Neural cell (in vitro differentiated cells): ENCODE measurements around the gene RPS6KA5. TPM values are rescaled to one million over a fixed set of nuclear protein-coding genes. Genes with fewer than 3 reads are reported as not detected.

ENCODE experiments used
- H2AFZ ChIP-seq: fragments of 200-600, 300-800 bp; sonication (generic), shearing (Covaris generic); 2 replicates; pipeline ENCODE4 v1.6.0; 2014; ENCODE audit warnings: low read depth, mild to moderate bottlenecking, antibody characterized with exemption, low read length, moderate library complexity
- H3F3A ChIP-seq: fragments of 200-600 bp; shearing (Covaris generic); 2 replicates; pipeline ENCODE4 v1.6.1; 2016; ENCODE audit warnings: mild to moderate bottlenecking, moderate library complexity, mixed read lengths, antibody characterized with exemption, low read length; ENCODE audit not compliant: insufficient read depth, poor library complexity, severe bottlenecking
- H3K27ac ChIP-seq: fragments of 200-600, 300-800 bp; sonication (generic), shearing (Covaris generic); 2 replicates; pipeline ENCODE4 v1.5.1; 2014; ENCODE audit warnings: mild to moderate bottlenecking, low read length, moderate library complexity
- H3K27me3 ChIP-seq: fragments of 300-800, 200-600 bp; sonication (generic), shearing (Covaris generic); 2 replicates; pipeline ENCODE4 v1.6.0; 2014; ENCODE audit warnings: mild to moderate bottlenecking, low read depth, low read length, moderate library complexity; ENCODE audit not compliant: insufficient read depth
- H3K36me3 ChIP-seq: fragments of 300-800, 200-600 bp; sonication (generic), shearing (Covaris generic); 2 replicates; pipeline ENCODE4 v1.5.1; 2014; ENCODE audit warnings: mild to moderate bottlenecking, antibody characterized with exemption, low read length, moderate library complexity; ENCODE audit not compliant: insufficient read depth
- H3K4me2 ChIP-seq: fragments of 300-800, 200-600 bp; sonication (generic), shearing (Covaris generic); 2 replicates; pipeline ENCODE4 v1.6.0; 2014; ENCODE audit warnings: mild to moderate bottlenecking, low read length
- H3K4me3 ChIP-seq: fragments of 300-800, 200-600 bp; sonication (generic), shearing (Covaris generic); 2 replicates; pipeline ENCODE4 v1.5.1; 2014; ENCODE audit warnings: mild to moderate bottlenecking, low read length, moderate library complexity
- H3K79me2 ChIP-seq: fragments of 200-600 bp; shearing (Covaris generic); replicated peaks from 2 replicates; pipeline ENCODE4 v1.6.0; 2014; ENCODE audit warnings: mild to moderate bottlenecking, low read length, moderate library complexity; ENCODE audit not compliant: insufficient read depth
- H3K9ac ChIP-seq: fragments of 300-800, 200-600 bp; sonication (generic), shearing (Covaris generic); 2 replicates; pipeline ENCODE4 v1.6.1; 2016; ENCODE audit warnings: mild to moderate bottlenecking, low read length, mixed read lengths
- H3K9me2 ChIP-seq: fragments of 200-600 bp; shearing (Covaris generic); 2 replicates; pipeline ENCODE4 v1.6.1; 2016; ENCODE audit warnings: mild to moderate bottlenecking, low read length, mixed read lengths; ENCODE audit not compliant: insufficient read depth
- H3K9me3 ChIP-seq: fragments of 200-600, 300-800 bp; sonication (generic), shearing (Covaris generic); 2 replicates; pipeline ENCODE4 v1.6.1; 2016; ENCODE audit warnings: mild to moderate bottlenecking, mixed run types, low read length, moderate library complexity, mixed read lengths
- H4K20me1 ChIP-seq: fragments of 200-600 bp; shearing (Covaris generic); 2 replicates; pipeline ENCODE4 v1.6.1; 2016; ENCODE audit warnings: mild to moderate bottlenecking, mixed run types; ENCODE audit not compliant: insufficient read depth
- EP300 ChIP-seq: fragments of 450-650 bp; conservative IDR thresholded peaks from 2 replicates; pipeline ENCODE4 v1.6.1; 2014; ENCODE audit warnings: antibody characterized with exemption, mild to moderate bottlenecking, moderate library complexity; ENCODE audit not compliant: poor library complexity, severe bottlenecking
- EZH2 ChIP-seq: fragments of 200-600, 300-800 bp; shearing (Covaris generic), sonication (generic); IDR thresholded peaks from 2 replicates; pipeline ENCODE4 v1.6.1; 2014; ENCODE audit warnings: antibody characterized with exemption, low read length, borderline replicate concordance, mild to moderate bottlenecking; ENCODE audit not compliant: insufficient read depth, poor library complexity, severe bottlenecking
- MXI1 ChIP-seq: fragments of 450-650 bp; conservative IDR thresholded peaks from 2 replicates; pipeline ENCODE4 v1.6.1; 2014; ENCODE audit warnings: antibody characterized with exemption, mild to moderate bottlenecking; ENCODE audit not compliant: poor library complexity, severe bottlenecking
- POLR2AphosphoS5 ChIP-seq: IDR thresholded peaks from 2 replicates; pipeline ENCODE4 v1.6.1; 2012
- RAD21 ChIP-seq: fragments of 450-650 bp; conservative IDR thresholded peaks from 2 replicates; pipeline ENCODE4 v1.6.1; 2014; ENCODE audit warnings: antibody characterized with exemption, mild to moderate bottlenecking, moderate library complexity
- SMC3 ChIP-seq: fragments of 450-650 bp; conservative IDR thresholded peaks from 2 replicates; pipeline ENCODE4 v1.6.1; 2014; ENCODE audit warnings: antibody characterized with exemption, mild to moderate bottlenecking, moderate library complexity; ENCODE audit not compliant: poor library complexity
- TAF1 ChIP-seq: IDR thresholded peaks from 2 replicates; pipeline ENCODE4 v1.6.1; 2012; ENCODE audit warnings: low read depth
- polyA plus RNA-seq: library from polyadenylated mRNA; depleted of rRNA; stranded (reverse); fragments of >200 nt; gene quantifications from 2 replicates; pipeline ENCODE4 v1.2.3, GENCODE V29; 2014
- TF ChIP-seq, protein P1 (sequence below): fragments of 450-650 bp; IDR thresholded peaks from 2 replicates; pipeline ENCODE4 v1.5.1; 2014; ENCODE audit warnings: antibody characterized with exemption, mild to moderate bottlenecking, moderate library complexity; ENCODE audit not compliant: poor library complexity, severe bottlenecking
- TF ChIP-seq, protein P2 (sequence below): IDR thresholded peaks from 2 replicates; pipeline ENCODE4 v1.6.1; 2012; ENCODE audit warnings: borderline replicate concordance

RPS6KA5 gene
- polyA plus RNA-seq, 1 donor from 2014 or later = 6.3 TPM

DNA sequence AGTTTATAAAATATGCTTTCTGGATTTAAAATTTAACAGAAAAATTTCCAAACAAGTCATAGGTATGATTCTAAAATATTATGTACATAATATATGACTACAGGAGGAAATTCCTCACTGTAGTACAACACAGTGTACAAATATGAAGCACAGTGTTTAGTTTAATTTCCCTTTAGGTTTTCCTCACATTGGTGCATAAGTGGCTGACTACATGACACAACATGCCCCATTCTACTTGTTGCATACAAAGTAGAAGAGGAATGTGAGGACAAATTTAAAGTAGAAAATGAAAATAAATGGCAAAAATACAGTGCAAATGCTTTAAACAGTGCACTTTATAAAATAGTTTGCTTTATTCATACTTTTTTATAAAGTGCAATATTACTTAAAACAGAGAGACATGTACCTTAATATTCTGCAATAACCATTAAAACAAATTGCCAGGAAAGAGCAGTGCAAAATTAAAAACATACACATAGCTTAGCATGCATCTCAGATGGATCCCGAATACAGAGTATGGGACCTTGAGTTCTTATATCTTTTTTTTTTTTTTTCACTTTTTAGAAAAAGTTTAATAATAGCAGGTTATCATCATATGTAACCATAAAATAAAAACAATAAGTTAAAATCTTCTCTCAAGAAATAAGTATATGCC lies 189.4 kb downstream of the RPS6KA5 start:
- H3K9me3 ChIP-seq = no peaks in the 10 kb centered on the region
- TF ChIP-seq TAF1 (no peak), SMC3 (no peak), POLR2AphosphoS5 (no peak), MXI1 (no peak), EP300 (no peak), EZH2 (no peak), RAD21 (no peak)
- TF ChIP-seq, protein P1, sequence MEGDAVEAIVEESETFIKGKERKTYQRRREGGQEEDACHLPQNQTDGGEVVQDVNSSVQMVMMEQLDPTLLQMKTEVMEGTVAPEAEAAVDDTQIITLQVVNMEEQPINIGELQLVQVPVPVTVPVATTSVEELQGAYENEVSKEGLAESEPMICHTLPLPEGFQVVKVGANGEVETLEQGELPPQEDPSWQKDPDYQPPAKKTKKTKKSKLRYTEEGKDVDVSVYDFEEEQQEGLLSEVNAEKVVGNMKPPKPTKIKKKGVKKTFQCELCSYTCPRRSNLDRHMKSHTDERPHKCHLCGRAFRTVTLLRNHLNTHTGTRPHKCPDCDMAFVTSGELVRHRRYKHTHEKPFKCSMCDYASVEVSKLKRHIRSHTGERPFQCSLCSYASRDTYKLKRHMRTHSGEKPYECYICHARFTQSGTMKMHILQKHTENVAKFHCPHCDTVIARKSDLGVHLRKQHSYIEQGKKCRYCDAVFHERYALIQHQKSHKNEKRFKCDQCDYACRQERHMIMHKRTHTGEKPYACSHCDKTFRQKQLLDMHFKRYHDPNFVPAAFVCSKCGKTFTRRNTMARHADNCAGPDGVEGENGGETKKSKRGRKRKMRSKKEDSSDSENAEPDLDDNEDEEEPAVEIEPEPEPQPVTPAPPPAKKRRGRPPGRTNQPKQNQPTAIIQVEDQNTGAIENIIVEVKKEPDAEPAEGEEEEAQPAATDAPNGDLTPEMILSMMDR = no peak
- TF ChIP-seq, protein P2, sequence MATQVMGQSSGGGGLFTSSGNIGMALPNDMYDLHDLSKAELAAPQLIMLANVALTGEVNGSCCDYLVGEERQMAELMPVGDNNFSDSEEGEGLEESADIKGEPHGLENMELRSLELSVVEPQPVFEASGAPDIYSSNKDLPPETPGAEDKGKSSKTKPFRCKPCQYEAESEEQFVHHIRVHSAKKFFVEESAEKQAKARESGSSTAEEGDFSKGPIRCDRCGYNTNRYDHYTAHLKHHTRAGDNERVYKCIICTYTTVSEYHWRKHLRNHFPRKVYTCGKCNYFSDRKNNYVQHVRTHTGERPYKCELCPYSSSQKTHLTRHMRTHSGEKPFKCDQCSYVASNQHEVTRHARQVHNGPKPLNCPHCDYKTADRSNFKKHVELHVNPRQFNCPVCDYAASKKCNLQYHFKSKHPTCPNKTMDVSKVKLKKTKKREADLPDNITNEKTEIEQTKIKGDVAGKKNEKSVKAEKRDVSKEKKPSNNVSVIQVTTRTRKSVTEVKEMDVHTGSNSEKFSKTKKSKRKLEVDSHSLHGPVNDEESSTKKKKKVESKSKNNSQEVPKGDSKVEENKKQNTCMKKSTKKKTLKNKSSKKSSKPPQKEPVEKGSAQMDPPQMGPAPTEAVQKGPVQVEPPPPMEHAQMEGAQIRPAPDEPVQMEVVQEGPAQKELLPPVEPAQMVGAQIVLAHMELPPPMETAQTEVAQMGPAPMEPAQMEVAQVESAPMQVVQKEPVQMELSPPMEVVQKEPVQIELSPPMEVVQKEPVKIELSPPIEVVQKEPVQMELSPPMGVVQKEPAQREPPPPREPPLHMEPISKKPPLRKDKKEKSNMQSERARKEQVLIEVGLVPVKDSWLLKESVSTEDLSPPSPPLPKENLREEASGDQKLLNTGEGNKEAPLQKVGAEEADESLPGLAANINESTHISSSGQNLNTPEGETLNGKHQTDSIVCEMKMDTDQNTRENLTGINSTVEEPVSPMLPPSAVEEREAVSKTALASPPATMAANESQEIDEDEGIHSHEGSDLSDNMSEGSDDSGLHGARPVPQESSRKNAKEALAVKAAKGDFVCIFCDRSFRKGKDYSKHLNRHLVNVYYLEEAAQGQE = no peak
- no peaks in the 10 kb centered on the region for H3K9me2 ChIP-seq
- no peaks in the 10 kb centered on the region for H3F3A ChIP-seq
- H3K4me3 ChIP-seq = no peak overlapping the region
- no peak overlapping the region for H3K9ac ChIP-seq
- no peak overlapping the region for H3K4me2 ChIP-seq
- no peaks in the 10 kb centered on the region for H3K79me2 ChIP-seq
- H3K36me3 ChIP-seq = peaks cover 5% of the 10 kb centered on the region
- no peak overlapping the region for H3K27ac ChIP-seq
- no peaks in the 10 kb centered on the region for H4K20me1 ChIP-seq
- H2AFZ ChIP-seq = no peak overlapping the region
- H3K27me3 ChIP-seq = no peaks in the 10 kb centered on the region

DNA sequence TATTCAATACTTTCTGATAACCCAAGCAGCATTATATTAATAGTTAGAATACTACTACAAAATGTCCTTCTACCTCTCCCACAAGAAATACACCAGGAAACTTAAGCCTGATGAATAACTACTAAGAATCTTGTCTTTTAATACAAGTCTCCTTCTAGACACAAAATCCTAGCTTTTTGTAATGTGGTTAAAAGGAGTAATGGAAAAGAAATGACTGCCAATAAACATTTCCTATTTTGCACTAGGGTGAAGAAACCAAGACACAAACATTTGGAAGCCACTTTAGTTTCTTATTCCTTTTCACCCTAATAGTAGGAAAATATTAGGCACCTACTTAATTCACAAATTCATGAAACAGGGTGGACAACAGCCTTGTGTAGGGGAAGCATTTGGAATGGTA lies 192.9 kb downstream of the RPS6KA5 start:
- no peaks in the 10 kb centered on the region for H3K79me2 ChIP-seq

DNA sequence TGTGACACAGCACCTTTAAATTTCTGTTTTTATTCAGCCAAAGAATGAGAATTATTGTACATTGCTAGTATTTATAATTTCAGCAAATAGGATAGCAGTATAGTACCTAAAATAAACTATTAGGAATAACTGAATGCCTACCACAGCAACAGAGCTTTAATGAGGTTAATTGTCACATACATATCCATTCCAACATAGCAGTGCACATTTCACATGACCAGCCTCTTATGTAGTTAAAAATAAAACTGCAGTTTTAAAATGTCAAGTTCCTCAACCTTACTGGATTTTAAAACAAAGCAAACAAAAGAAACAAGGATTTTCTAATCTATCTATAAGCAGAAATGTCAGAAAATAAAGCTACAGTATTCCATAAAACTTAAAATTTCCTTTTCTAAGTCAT lies 193.6 kb downstream of the RPS6KA5 start:
- no peak overlapping the region for H3K4me2 ChIP-seq
- no peak overlapping the region for H2AFZ ChIP-seq
- no peak overlapping the region for H3K4me3 ChIP-seq

More for the DNA sequence above, 192.9 kb downstream of the RPS6KA5 start:
- no peak for TF ChIP-seq TAF1
- no peak overlapping the region for H3K4me3 ChIP-seq
- H3K9ac ChIP-seq = no peak overlapping the region
- H3K27me3 ChIP-seq = no peaks in the 10 kb centered on the region
- no peaks in the 10 kb centered on the region for H3K9me2 ChIP-seq
- H3K9me3 ChIP-seq = no peaks in the 10 kb centered on the region
- H2AFZ ChIP-seq = no peak overlapping the region
- H3K36me3 ChIP-seq = no peaks in the 10 kb centered on the region
- H3F3A ChIP-seq = no peaks in the 10 kb centered on the region
- no peak overlapping the region for H3K4me2 ChIP-seq
- no peak overlapping the region for H3K27ac ChIP-seq
- no peaks in the 10 kb centered on the region for H4K20me1 ChIP-seq

More for the DNA sequence above, 193.6 kb downstream of the RPS6KA5 start:
- no peaks in the 10 kb centered on the region for H3K9me2 ChIP-seq
- no peak overlapping the region for H3K27ac ChIP-seq
- no peaks in the 10 kb centered on the region for H3K27me3 ChIP-seq
- H4K20me1 ChIP-seq = no peaks in the 10 kb centered on the region
- no peaks in the 10 kb centered on the region for H3K9me3 ChIP-seq
- H3K79me2 ChIP-seq = no peaks in the 10 kb centered on the region
- no peaks in the 10 kb centered on the region for H3K36me3 ChIP-seq
- no peak overlapping the region for H3K9ac ChIP-seq
- no peak for TF ChIP-seq SMC3
- no peak for TF ChIP-seq MXI1
- TF ChIP-seq RAD21 = no peak
- TF ChIP-seq EP300 = no peak
- TF ChIP-seq TAF1 = no peak
- TF ChIP-seq, protein P2 = no peak
- TF ChIP-seq POLR2AphosphoS5 = no peak
- no peaks in the 10 kb centered on the region for H3F3A ChIP-seq
